HepG2 (cell line): Measurements from ENCODE around the gene RNF123. TPM values are rescaled to one million over a fixed set of nuclear protein-coding genes. Genes with fewer than 3 reads are reported as not detected.

Experiments used
- BRD4 ChIP-seq: sonication (generic); formaldehyde crosslinking; IDR thresholded peaks from 2 replicates; pipeline ENCODE4 v1.4.0; 2020; ENCODE audit warnings: missing genetic modification reagents
- ELF1 ChIP-seq: sonication (generic); formaldehyde crosslinking; IDR thresholded peaks from 2 replicates; pipeline ENCODE4 v1.4.0; 2020; ENCODE audit warnings: missing genetic modification reagents
- HIC2 ChIP-seq: sonication (generic); formaldehyde crosslinking; IDR thresholded peaks from 2 replicates; pipeline ENCODE4 v1.9.0; 2022; ENCODE audit warnings: low read depth, missing genetic modification reagents
- KDM2A ChIP-seq: sonication (generic); formaldehyde crosslinking; IDR thresholded peaks from 2 replicates; pipeline ENCODE4 v1.4.0; 2020; ENCODE audit warnings: low read depth, missing genetic modification reagents, borderline replicate concordance
- MAFG ChIP-seq: sonication (generic); formaldehyde crosslinking; IDR thresholded peaks from 2 replicates; pipeline ENCODE4 v1.5.1; 2020; ENCODE audit warnings: mild to moderate bottlenecking, missing genetic modification reagents
- MYPOP ChIP-seq: sonication (generic); formaldehyde crosslinking; IDR thresholded peaks from 2 replicates; pipeline ENCODE4 v1.8.1; 2023; ENCODE audit warnings: mild to moderate bottlenecking, moderate library complexity, missing genetic modification reagents
- PBX3 ChIP-seq: sonication (generic); formaldehyde crosslinking; IDR thresholded peaks from 2 replicates; pipeline ENCODE4 v1.8.1; 2023; ENCODE audit warnings: missing genetic modification reagents, inconsistent platforms, borderline replicate concordance
- RNF219 ChIP-seq: sonication (generic); formaldehyde crosslinking; IDR thresholded peaks from 2 replicates; pipeline ENCODE4 v1.5.0; 2020; ENCODE audit warnings: mild to moderate bottlenecking, missing genetic modification reagents
- THAP8 ChIP-seq: sonication (generic); formaldehyde crosslinking; IDR thresholded peaks from 2 replicates; pipeline ENCODE4 v1.5.1; 2020; ENCODE audit warnings: missing genetic modification reagents, mild to moderate bottlenecking, borderline replicate concordance
- ZBED4 ChIP-seq: sonication (generic); formaldehyde crosslinking; IDR thresholded peaks from 2 replicates; pipeline ENCODE4 v1.4.0; 2020; ENCODE audit warnings: missing genetic modification reagents, borderline replicate concordance
- ZNF160 ChIP-seq: sonication (generic); formaldehyde crosslinking; IDR thresholded peaks from 2 replicates; pipeline ENCODE4 v1.8.0; 2022; ENCODE audit warnings: mild to moderate bottlenecking, inconsistent platforms, missing genetic modification reagents
- ZNF234 ChIP-seq: sonication (generic); formaldehyde crosslinking; conservative IDR thresholded peaks from 2 replicates; pipeline ENCODE4 v1.5.1; 2020; ENCODE audit warnings: mild to moderate bottlenecking, missing genetic modification reagents
- ZNF501 ChIP-seq: sonication (generic); formaldehyde crosslinking; IDR thresholded peaks from 2 replicates; pipeline ENCODE4 v1.5.1; 2020; ENCODE audit warnings: mild to moderate bottlenecking, moderate library complexity, missing genetic modification reagents
- polyA plus RNA-seq, 8 experiments: library from polyadenylated mRNA; depleted of rRNA in 3 of 8; stranded (reverse) in 7 of 8; unstranded in 1 of 8; fragments of >200 nt; fragmentation: Illumina TruSeq in 4 of 8; extraction: Trizol in 4 of 8; gene quantifications; 2 replicates each; pipeline versions ENCODE4 v1.2.1 to v1.2.3, GENCODE V29; 2011 to 2016; ENCODE audit warnings: low read depth in 4 of 8, missing spikeins in 1 of 8, mixed read lengths in 1 of 8; ENCODE audit not compliant: insufficient read depth in 1 of 8
- total RNA-seq, 5 experiments: library from RNA; depleted of rRNA; stranded (reverse); fragments of >200 nt; fragmentation: Illumina TruSeq; extraction: Trizol; gene quantifications; 2 replicates each; pipeline ENCODE4 v1.2.3, GENCODE V29; 2016; ENCODE audit warnings: low read depth in 1 of 5

Gene RNF123
- total and polyA plus RNA-seq, 2 of the 13 experiments (the other 11 are each of a cell fraction or from before 2014, with no cell fraction given) = 29.9 to 82.2 TPM

GRCh38 chr3:49671291-49672288 is 17.8 kb upstream of the RNF123 start (continued):
- TF ChIP-seq ZBED4 (CRISPR knock-in tag) (no peak), THAP8 (CRISPR knock-in tag) (no peak), PBX3 (CRISPR knock-in tag) (no peak), ZNF234 (CRISPR knock-in tag) (no peak), ZNF160 (CRISPR knock-in tag) (no peak), HIC2 (CRISPR knock-in tag) (no peak), ZNF501 (CRISPR knock-in tag) (0 out of 2 replicates have a peak, but pooled peaks have one; percentile 60), MAFG (CRISPR knock-in tag) (no peak), ELF1 (no peak), RNF219 (CRISPR knock-in tag) (no peak), KDM2A (CRISPR knock-in tag) (peak; percentile 63; the same call in 1 of the 2 replicates), BRD4 (0 out of 2 replicates have a peak, but pooled peaks have one; percentile 30), MYPOP (CRISPR knock-in tag) (peak; percentile 30; the same call in 1 of the 2 replicates)
